A673 (cell line): ENCODE results near the gene NCBP3. TPM values are rescaled to one million over a fixed set of nuclear protein-coding genes. Genes with fewer than 3 reads are reported as not detected.
A peak's percentile ranks its signal among the peaks of the same experiment; 100 is the strongest.

Source experiments
- BruUV-seq: library from RNA; stranded (reverse); fragments of 400-500 nt; replicated peaks from 2 replicates; lab custom pipeline; 2021; lab: Mats Ljungman, UMichigan
- CTCF ChIA-PET: fragments of 300-600 bp; sonication (Branson Sonifier 250); formaldehyde crosslinking; loops from one replicate; lab custom pipeline; 2022; ENCODE audit warnings: antibody characterized with exemption; lab: Charles Lee
- POLR2A ChIA-PET: fragments of 300-600 bp; sonication (Branson Sonifier 250); formaldehyde crosslinking; loops from one replicate; lab custom pipeline; 2022; ENCODE audit warnings: antibody characterized with exemption; ENCODE audit not compliant: low non-redundant PET; lab: Charles Lee
- DNase-seq: peaks from one replicate; pipeline ENCODE4 v3.0.0-alpha.2; 2015; ENCODE audit warnings: low spot score
- H3K27ac ChIP-seq: fragments of 200-600 bp; sonication (generic); 2 replicates; pipeline ENCODE4 v1.5.1; 2016; ENCODE audit warnings: mixed run types, low read depth, mild to moderate bottlenecking, mixed read lengths, antibody characterized with exemption, low read length; ENCODE audit not compliant: poor library complexity, severe bottlenecking
- H3K27me3 ChIP-seq: fragments of 200-600 bp; sonication (generic); replicated peaks from 2 replicates; pipeline ENCODE4 v1.6.1; 2017; ENCODE audit warnings: mixed run types, low read depth, mild to moderate bottlenecking, mixed read lengths, antibody characterized with exemption, low read length; ENCODE audit not compliant: insufficient read depth, poor library complexity
- H3K36me3 ChIP-seq: fragments of 200-600 bp; sonication (generic); 2 replicates; pipeline ENCODE4 v1.6.1; 2016; ENCODE audit warnings: mixed run types, mild to moderate bottlenecking, mixed read lengths, antibody characterized with exemption, low read length; ENCODE audit not compliant: insufficient read depth, poor library complexity, severe bottlenecking
- H3K4me1 ChIP-seq: fragments of 200-600 bp; sonication (generic); 2 replicates; pipeline ENCODE4 v1.6.1; 2017; ENCODE audit warnings: mixed run types, mild to moderate bottlenecking, mixed read lengths, antibody characterized with exemption, low read length; ENCODE audit not compliant: insufficient read depth, poor library complexity, severe bottlenecking
- H3K4me3 ChIP-seq: fragments of 200-600 bp; sonication (generic); 2 replicates; pipeline ENCODE4 v1.5.1; 2016; ENCODE audit warnings: low read depth, mixed run types, mild to moderate bottlenecking, mixed read lengths, low read length; ENCODE audit not compliant: poor library complexity, severe bottlenecking
- H3K9me3 ChIP-seq: fragments of 200-600 bp; sonication (generic); 2 replicates; pipeline ENCODE4 v1.6.1; 2016; ENCODE audit warnings: mixed run types, low read depth, mild to moderate bottlenecking, mixed read lengths, antibody characterized with exemption, low read length; ENCODE audit not compliant: poor library complexity, severe bottlenecking
- CTCF ChIP-seq: fragments of 300-800, 200-600 bp; sonication (generic); conservative IDR thresholded peaks from 2 replicates; pipeline ENCODE4 v1.5.1; 2017; ENCODE audit warnings: low read depth, mild to moderate bottlenecking, antibody characterized with exemption, low read length, moderate library complexity, mixed read lengths
- EZH2 ChIP-seq: fragments of 200-600 bp; sonication (generic); IDR thresholded peaks from 2 replicates; pipeline ENCODE4 v1.6.1; 2017; ENCODE audit warnings: borderline replicate concordance, low read depth, mild to moderate bottlenecking, mixed read lengths, antibody characterized with exemption, low read length; ENCODE audit not compliant: poor library complexity, severe bottlenecking
- intact Hi-C: fragments of 100-400 bp; cut with micrococcal nuclease; formaldehyde crosslinking; loops from one replicate; pipeline ENCODE4 v1.10.0; 2022; ENCODE audit not compliant: unreplicated experiment
- total RNA-seq: library from RNA; stranded (reverse); gene quantifications from 2 replicates; pipeline ENCODE4 v1.2.3, GENCODE V29; 2021

The NCBP3 gene
- total RNA-seq, 1 experiment from 2014 or later, result 59.9 TPM

DNA sequence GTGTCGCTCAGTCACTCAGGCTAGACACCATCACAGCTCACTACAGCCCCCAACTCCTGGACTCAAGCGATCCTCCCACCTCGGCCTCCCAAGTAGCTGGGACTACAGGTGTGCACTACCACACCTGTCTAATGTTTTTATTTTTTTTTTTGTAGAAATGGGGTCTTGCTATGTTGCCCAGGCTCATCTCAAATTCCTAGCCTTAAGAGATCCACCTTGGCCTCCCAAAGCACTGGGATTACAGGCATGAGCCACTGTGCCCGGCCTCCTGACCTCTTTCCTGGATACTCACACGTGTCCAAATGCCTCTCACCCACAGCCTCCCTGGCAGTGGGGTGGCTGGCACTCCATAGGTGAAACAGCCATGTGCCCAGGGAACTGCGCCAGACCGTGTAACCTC, 29.3 kb upstream of the NCBP3 start:
- Histone ChIP-seq H3K27me3 (no peaks in the 10 kb centered on the region), H3K27ac (no peak overlapping the region), H3K9me3 (no peaks in the 10 kb centered on the region), H3K36me3 (no peaks in the 10 kb centered on the region), H3K4me3 (no peak overlapping the region), H3K4me1 (peaks cover 6% of the 10 kb centered on the region)
- POLR2A ChIA-PET, result no interaction called here
- CTCF ChIA-PET, result no interaction called here
- no TSS peak for BruUV-seq
- no peak for TF ChIP-seq EZH2
- no peak for TF ChIP-seq CTCF
- intact Hi-C loops, result no loop called here
- DNase-seq, result no peak

- peaks cover 6% of the 10 kb centered on the region for H3K4me1 ChIP-seq
- no peak for DNase-seq
- H3K9me3 ChIP-seq, result no peaks in the 10 kb centered on the region
- no peak overlapping the region for H3K4me3 ChIP-seq
- BruUV-seq, result no TSS peak
- no peak for TF ChIP-seq EZH2
- no peak for TF ChIP-seq CTCF
- H3K27me3 ChIP-seq, result no peaks in the 10 kb centered on the region
- CTCF ChIA-PET, result no interaction called here
- intact Hi-C loops, result no loop called here
- POLR2A ChIA-PET, result no interaction called here
- H3K36me3 ChIP-seq, result no peaks in the 10 kb centered on the region
- H3K27ac ChIP-seq, result no peak overlapping the region
Observed at GRCh38 chr17:3873862-3874261, 27.8 kb upstream of the NCBP3 start.

GRCh38 chr17:3870871-3871306, 24.8 kb upstream of the NCBP3 start:
- intact Hi-C loops, result no loop called here
- no TSS peak for BruUV-seq
- peak; percentile 73 for DNase-seq
- H3K27me3 ChIP-seq, result no peaks in the 10 kb centered on the region
- no peak for TF ChIP-seq EZH2
- TF ChIP-seq CTCF, result no peak
- no peak overlapping the region for H3K27ac ChIP-seq
- no peaks in the 10 kb centered on the region for H3K36me3 ChIP-seq
- ChIA-PET POLR2A (no interaction called here), CTCF (no interaction called here)
- no peak overlapping the region for H3K4me3 ChIP-seq
- peaks cover 6% of the 10 kb centered on the region for H3K4me1 ChIP-seq
- H3K9me3 ChIP-seq, result no peaks in the 10 kb centered on the region
